Measurements from ENCODE around the gene PYGO2.

PYGO2 gene

DNA sequence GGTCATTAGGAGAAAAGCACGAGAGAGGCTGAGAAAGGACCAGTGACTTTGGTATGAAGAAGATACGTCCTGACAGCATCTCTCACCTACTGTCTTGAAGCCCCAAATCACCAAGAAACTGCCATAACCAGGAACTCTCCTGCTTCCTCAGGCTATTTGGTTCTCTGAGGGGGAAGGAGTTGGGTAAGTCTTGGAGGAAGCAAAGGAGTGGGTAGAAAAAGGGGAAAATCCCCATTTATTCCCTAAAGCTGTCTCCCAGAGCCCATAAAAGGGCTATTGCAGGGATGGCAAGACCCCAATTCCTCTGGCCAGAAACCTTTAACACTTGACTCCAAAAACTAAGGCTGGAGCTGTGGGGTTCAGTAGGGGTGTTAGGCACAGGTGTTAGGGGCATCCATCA is 3.5 kb downstream of the PYGO2 start:
- Histone ChIP-seq H2AK5ac (ENCODE audit: low read length) (no peak overlapping the region), H3K36me3 (ENCODE audit: control insufficient read depth in 1 of 2, insufficient read depth in 2 of 2, low read length in 2 of 2) (peaks cover 16 to 19% of the 10 kb centered on the region in 2 experiments), H3K23ac (ENCODE audit: low read length) (no peak overlapping the region), H2BK120ac (ENCODE audit: insufficient read depth, low read length, poor library complexity) (no peak overlapping the region), H3K27ac (ENCODE audit: low read depth, low read length) (no peak overlapping the region), H4K91ac (ENCODE audit: low read depth, low read length) (no peak overlapping the region), H3K4me3 (ENCODE audit: low read depth, low read length) (no peak overlapping the region), H4K8ac (ENCODE audit: low read depth, low read length) (no peak overlapping the region), H3K27me3 (ENCODE audit: insufficient read depth, low read length) (no peaks in the 10 kb centered on the region), H3K9ac (ENCODE audit: low read length) (no peak overlapping the region), H2BK12ac (ENCODE audit: low read length) (no peak overlapping the region), H3K14ac (ENCODE audit: low read length) (no peak overlapping the region), H3K79me2 (ENCODE audit: control insufficient read depth, insufficient read depth, low read length, poor library complexity) (peaks cover 9% of the 10 kb centered on the region), H3K4me2 (ENCODE audit: low read length) (no peak overlapping the region), H3K4ac (ENCODE audit: low read depth, low read length) (no peak overlapping the region), H3K18ac (ENCODE audit: low read length) (no peak overlapping the region), H3K79me1 (ENCODE audit: low read length) (peaks cover 13% of the 10 kb centered on the region), H2AFZ (ENCODE audit: insufficient read depth, low read length, poor library complexity) (no peak overlapping the region), H2BK5ac (ENCODE audit: low read depth, low read length, poor library complexity) (no peak overlapping the region), H4K12ac (ENCODE audit: low read depth, low read length) (no peak overlapping the region), H3K4me1 (ENCODE audit: control insufficient read depth in 1 of 2, insufficient read depth in 2 of 2, low read length in 2 of 2) (peaks cover 21 to 27% of the 10 kb centered on the region in 2 experiments), H3K9me3 (ENCODE audit: insufficient read depth, low read depth, low read length) (no peaks in the 10 kb centered on the region)
- DNase-seq: no peak
- no CpG with 5 or more reads among the region's 2 CpGs for WGBS (ENCODE audit: extremely low coverage, insufficient coverage, insufficient read length)

GRCh38 chr1:154957091-154957657 is 4.4 kb downstream of the PYGO2 start:
- H3K23ac ChIP-seq (ENCODE audit: low read length): no peak overlapping the region
- peak overlapping the region; percentile 5 for H2BK12ac ChIP-seq (ENCODE audit: low read length)
- peaks cover 12 to 16% of the 10 kb centered on the region in 2 experiments for H3K36me3 ChIP-seq (ENCODE audit: control insufficient read depth in 1 of 2, insufficient read depth in 2 of 2, low read length in 2 of 2)
- H2BK5ac ChIP-seq (ENCODE audit: low read depth, low read length, poor library complexity): no peak overlapping the region
- DNase-seq: no peak
- H3K27ac ChIP-seq (ENCODE audit: low read depth, low read length): no peak overlapping the region
- H3K18ac ChIP-seq (ENCODE audit: low read length): no peak overlapping the region
- H3K79me1 ChIP-seq (ENCODE audit: low read length): peaks cover 10% of the 10 kb centered on the region
- no peak overlapping the region for H2AK5ac ChIP-seq (ENCODE audit: low read length)
- no peaks in the 10 kb centered on the region for H3K9me3 ChIP-seq (ENCODE audit: insufficient read depth, low read depth, low read length)
- peaks cover 8% of the 10 kb centered on the region for H3K79me2 ChIP-seq (ENCODE audit: control insufficient read depth, insufficient read depth, low read length, poor library complexity)
- no peak overlapping the region for H3K14ac ChIP-seq (ENCODE audit: low read length)
- H3K4me1 ChIP-seq (ENCODE audit: control insufficient read depth in 1 of 2, insufficient read depth in 2 of 2, low read length in 2 of 2): peaks cover 15 to 22% of the 10 kb centered on the region in 2 experiments
- no peak overlapping the region for H3K9ac ChIP-seq (ENCODE audit: low read length)
- no peak overlapping the region for H2BK120ac ChIP-seq (ENCODE audit: insufficient read depth, low read length, poor library complexity)
- no peak overlapping the region for H4K12ac ChIP-seq (ENCODE audit: low read depth, low read length)
- no peak overlapping the region for H4K8ac ChIP-seq (ENCODE audit: low read depth, low read length)
- H3K4ac ChIP-seq (ENCODE audit: low read depth, low read length): no peak overlapping the region
- no peaks in the 10 kb centered on the region for H3K27me3 ChIP-seq (ENCODE audit: insufficient read depth, low read length)
- no CpG with 5 or more reads among the region's 9 CpGs for WGBS (ENCODE audit: extremely low coverage, insufficient coverage, insufficient read length)
- H3K4me3 ChIP-seq (ENCODE audit: low read depth, low read length): no peak overlapping the region
- no peak overlapping the region for H4K91ac ChIP-seq (ENCODE audit: low read depth, low read length)
- H3K4me2 ChIP-seq (ENCODE audit: low read length): no peak overlapping the region
- peak overlapping the region; percentile 13 for H2AFZ ChIP-seq (ENCODE audit: insufficient read depth, low read length, poor library complexity)

DNA sequence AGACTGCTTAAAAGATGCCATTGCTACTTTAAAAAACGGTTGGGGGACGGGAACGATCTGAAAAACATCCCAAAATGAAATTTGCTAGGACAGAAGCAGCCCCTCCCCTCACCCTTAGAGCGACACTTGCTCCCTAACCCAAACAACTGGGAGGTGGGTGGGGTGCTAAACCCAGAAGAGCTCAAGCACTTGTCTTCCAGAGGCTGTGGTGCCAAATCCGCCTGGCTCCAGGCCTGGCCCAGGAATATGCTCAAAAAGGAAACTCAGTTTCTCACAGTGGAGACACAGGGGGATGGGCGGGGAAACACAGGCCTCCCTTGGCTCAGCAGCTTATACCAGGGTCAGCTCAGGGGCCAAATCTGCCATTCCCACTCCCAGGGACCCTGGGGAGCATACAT is 5.0 kb downstream of the PYGO2 start:
- WGBS (ENCODE audit: extremely low coverage, insufficient coverage, insufficient read length): no CpG with 5 or more reads among the region's 6 CpGs
- no peak overlapping the region for H3K27ac ChIP-seq (ENCODE audit: low read depth, low read length)

GRCh38 chr1:154955718-154956543 is 5.7 kb downstream of the PYGO2 start, which contains the start of gene PBXIP1:
Gene PBXIP1, minus strand, starts transcription at chr1:154956099. Its CDS starts 2,378 bp downstream, at chr1:154953721.
- WGBS (ENCODE audit: extremely low coverage, insufficient coverage, insufficient read length): no CpG with 5 or more reads among the region's 18 CpGs
- H3K9ac ChIP-seq (ENCODE audit: low read length): peak within 1 kb of the TSS; percentile 89
- peak within 1 kb of the TSS; percentile 61 for H4K12ac ChIP-seq (ENCODE audit: low read depth, low read length)
- peak within 1 kb of the TSS; percentile 99 for H3K4me2 ChIP-seq (ENCODE audit: low read length)
- H3K23ac ChIP-seq (ENCODE audit: low read length): no peak within 1 kb of the TSS
- peak within 1 kb of the TSS; percentile 47 for H3K14ac ChIP-seq (ENCODE audit: low read length)
- H3K27ac ChIP-seq (ENCODE audit: low read depth, low read length): peak within 1 kb of the TSS; percentile 61
- peaks cover 2% of the 10 kb centered on the region for H3K79me1 ChIP-seq (ENCODE audit: low read length)
- H3K18ac ChIP-seq (ENCODE audit: low read length): peak within 1 kb of the TSS; percentile 54
- no peaks in the 10 kb centered on the region for H3K27me3 ChIP-seq (ENCODE audit: insufficient read depth, low read length)
- H2AK5ac ChIP-seq (ENCODE audit: low read length): no peak within 1 kb of the TSS
- peak; percentile 83 to 96 for DNase-seq
- H2BK120ac ChIP-seq (ENCODE audit: insufficient read depth, low read length, poor library complexity): peak within 1 kb of the TSS; percentile 29
- no peaks in the 10 kb centered on the region for H3K79me2 ChIP-seq (ENCODE audit: control insufficient read depth, insufficient read depth, low read length, poor library complexity)
- H3K36me3 ChIP-seq (ENCODE audit: control insufficient read depth in 1 of 2, insufficient read depth in 2 of 2, low read length in 2 of 2): peaks cover 17 to 20% of the 10 kb centered on the region in 2 experiments
- H4K8ac ChIP-seq (ENCODE audit: low read depth, low read length): peak within 1 kb of the TSS; percentile 69
- H2BK5ac ChIP-seq (ENCODE audit: low read depth, low read length, poor library complexity): peak within 1 kb of the TSS; percentile 23
- H2AFZ ChIP-seq (ENCODE audit: insufficient read depth, low read length, poor library complexity): peak within 1 kb of the TSS; percentile 48
- peak within 1 kb of the TSS; percentile 40 for H4K91ac ChIP-seq (ENCODE audit: low read depth, low read length)
- H3K9me3 ChIP-seq (ENCODE audit: insufficient read depth, low read depth, low read length): no peaks in the 10 kb centered on the region
- peak within 1 kb of the TSS; percentile 68 for H3K4me3 ChIP-seq (ENCODE audit: low read depth, low read length)
- peaks cover 15 to 22% of the 10 kb centered on the region in 2 experiments for H3K4me1 ChIP-seq (ENCODE audit: control insufficient read depth in 1 of 2, insufficient read depth in 2 of 2, low read length in 2 of 2)
- H2BK12ac ChIP-seq (ENCODE audit: low read length): no peak within 1 kb of the TSS
- H3K4ac ChIP-seq (ENCODE audit: low read depth, low read length): no peak within 1 kb of the TSS

More for the DNA sequence above, 5.0 kb downstream of the PYGO2 start:
- Histone ChIP-seq H2AFZ (ENCODE audit: insufficient read depth, low read length, poor library complexity) (peak overlapping the region; percentile 42), H4K8ac (ENCODE audit: low read depth, low read length) (peak overlapping the region; percentile 69), H4K12ac (ENCODE audit: low read depth, low read length) (peak overlapping the region; percentile 61), H2BK5ac (ENCODE audit: low read depth, low read length, poor library complexity) (no peak overlapping the region), H3K9me3 (ENCODE audit: insufficient read depth, low read depth, low read length) (no peaks in the 10 kb centered on the region), H3K14ac (ENCODE audit: low read length) (peak overlapping the region; percentile 26), H3K79me2 (ENCODE audit: control insufficient read depth, insufficient read depth, low read length, poor library complexity) (peaks cover 3% of the 10 kb centered on the region), H3K4ac (ENCODE audit: low read depth, low read length) (no peak overlapping the region), H2BK12ac (ENCODE audit: low read length) (no peak overlapping the region), H3K4me1 (ENCODE audit: control insufficient read depth in 1 of 2, insufficient read depth in 2 of 2, low read length in 2 of 2) (peaks cover 15 to 22% of the 10 kb centered on the region in 2 experiments), H3K79me1 (ENCODE audit: low read length) (peaks cover 5% of the 10 kb centered on the region), H3K18ac (ENCODE audit: low read length) (no peak overlapping the region), H2BK120ac (ENCODE audit: insufficient read depth, low read length, poor library complexity) (no peak overlapping the region), H3K4me2 (ENCODE audit: low read length) (peak overlapping the region; percentile 99), H3K23ac (ENCODE audit: low read length) (no peak overlapping the region), H3K9ac (ENCODE audit: low read length) (peak overlapping the region; percentile 16), H3K36me3 (ENCODE audit: control insufficient read depth in 1 of 2, insufficient read depth in 2 of 2, low read length in 2 of 2) (peaks cover 12 to 16% of the 10 kb centered on the region in 2 experiments), H3K4me3 (ENCODE audit: low read depth, low read length) (peak overlapping the region; percentile 64), H2AK5ac (ENCODE audit: low read length) (no peak overlapping the region), H4K91ac (ENCODE audit: low read depth, low read length) (peak overlapping the region; percentile 40), H3K27me3 (ENCODE audit: insufficient read depth, low read length) (no peaks in the 10 kb centered on the region)
- DNase-seq: peak in 1 of 2 donors; percentile 17

Data from trophoblast cell (in vitro differentiated cells and primary cell).